Fibroblast of pulmonary artery (primary cell): ENCODE measurements around the gene SLC14A1.

Experiments
- DNase-seq: peaks from one replicate; pipeline ENCODE4 v3.0.0-alpha.2; 2010; ENCODE audit warnings: low read depth
- H3K4me3 ChIP-seq: replicated peaks from 2 replicates; pipeline ENCODE4 v1.5.1; 2011; ENCODE audit warnings: low read depth, mild to moderate bottlenecking, control low read depth, low read length, moderate library complexity
- CTCF ChIP-seq: IDR thresholded peaks from 2 replicates; pipeline ENCODE4 v1.5.1; 2011; ENCODE audit warnings: mild to moderate bottlenecking, control low read depth, low read length, inconsistent platforms; ENCODE audit errors: missing control alignments

The SLC14A1 gene

GRCh38 chr18:45690975-45691815 is 32.8 kb upstream of the SLC14A1 start:
- peak; percentile 87 for TF ChIP-seq CTCF
- peak; percentile 85 for DNase-seq
- no peak overlapping the region for H3K4me3 ChIP-seq

GRCh38 chr18:45691816-45692179 is 32.2 kb upstream of the SLC14A1 start:
- TF ChIP-seq CTCF: no peak
- no peak overlapping the region for H3K4me3 ChIP-seq
- DNase-seq: no peak

- no peak overlapping the region for H3K4me3 ChIP-seq
- no peak for DNase-seq
- no peak for TF ChIP-seq CTCF
Measured at GRCh38 chr18:45702708-45703265, 21.2 kb upstream of the SLC14A1 start.

GRCh38 chr18:45708831-45709230 is 15.2 kb upstream of the SLC14A1 start:
- H3K4me3 ChIP-seq: no peak overlapping the region
- DNase-seq: no peak
- TF ChIP-seq CTCF: no peak

GRCh38 chr18:45712061-45712460 is 11.9 kb upstream of the SLC14A1 start:
- no peak for TF ChIP-seq CTCF
- H3K4me3 ChIP-seq: no peak overlapping the region
- DNase-seq: no peak

GRCh38 chr18:45713239-45713638 is 10.7 kb upstream of the SLC14A1 start:
- H3K4me3 ChIP-seq: no peak overlapping the region

More at GRCh38 chr18:45713239-45713638, 10.7 kb upstream of the SLC14A1 start:
- DNase-seq: no peak
- no peak for TF ChIP-seq CTCF
